Upper lobe of right lung (tissue), 1 donor: ENCODE measurements around the gene SACM1L. TPM values are rescaled to one million over a fixed set of nuclear protein-coding genes. Genes with fewer than 3 reads are reported as not detected.
A peak's percentile ranks its signal among the peaks of the same experiment; 100 is the strongest.

Experiments
- ATAC-seq: fragments of 200-7000 bp; cut with Tn5 transposase; one replicate; pipeline ENCODE4 v1.9.1; 2020; ENCODE audit warnings: mild to moderate bottlenecking, moderate library complexity
- DNase-seq: peaks from one replicate; pipeline ENCODE4 v3.0.0-alpha.2; 2020
- H3K27ac ChIP-seq: fragments of 200-600 bp; one replicate; pipeline ENCODE4 v1.8.0; 2022
- H3K27me3 ChIP-seq: fragments of 200-600 bp; one replicate; pipeline ENCODE4 v1.8.0; 2022; ENCODE audit warnings: mild to moderate bottlenecking
- H3K36me3 ChIP-seq: fragments of 200-600 bp; one replicate; pipeline ENCODE4 v1.8.0; 2022
- H3K4me1 ChIP-seq: fragments of 200-600 bp; one replicate; pipeline ENCODE4 v1.8.0; 2022
- H3K4me3 ChIP-seq: fragments of 200-600 bp; one replicate; pipeline ENCODE4 v1.8.0; 2022; ENCODE audit warnings: mild to moderate bottlenecking
- H3K9me3 ChIP-seq: fragments of 200-600 bp; one replicate; pipeline ENCODE4 v1.8.0; 2022
- CTCF ChIP-seq: fragments of 200-600 bp; IDR thresholded peaks from one replicate; pipeline ENCODE4 v1.8.0; 2022; ENCODE audit warnings: antibody characterized with exemption
- intact Hi-C: fragments of 100-400 bp; cut with DNase I; formaldehyde crosslinking; loops from one replicate; pipeline ENCODE4 v1.11.0; 2022
- total RNA-seq: library from RNA; stranded (reverse); fragmentation: NEBNext Ultra II Directional; extraction: Animal tissue kit (Norgen Biotek cat#: 25700); gene quantifications from one replicate; pipeline ENCODE4 v1.2.1, GENCODE V29; 2021
- donor health status: DM: no; HTN: yes; CAD: no; lungs with severe emphysema.

The SACM1L gene
- total RNA-seq, 1 donor from 2014 or later = 77.1 TPM

GRCh38 chr3:45670436-45670835 is 18.8 kb upstream of the SACM1L start:
- Histone ChIP-seq H3K9me3 (no peaks in the 10 kb centered on the region), H3K27me3 (no peaks in the 10 kb centered on the region), H3K36me3 (peaks cover 79% of the 10 kb centered on the region), H3K27ac (peak overlapping the region; percentile 20), H3K4me1 (peaks cover 43% of the 10 kb centered on the region), H3K4me3 (no peak overlapping the region)
- DNase-seq (no peak), ATAC-seq (no peak)
- intact Hi-C loops = no loop called here
- TF ChIP-seq CTCF = no peak

GRCh38 chr3:45670991-45671390 is 18.2 kb upstream of the SACM1L start:
- Histone ChIP-seq H3K4me1 (peaks cover 41% of the 10 kb centered on the region), H3K4me3 (no peak overlapping the region), H3K9me3 (no peaks in the 10 kb centered on the region), H3K27me3 (no peaks in the 10 kb centered on the region), H3K27ac (peak overlapping the region; percentile 20), H3K36me3 (peaks cover 74% of the 10 kb centered on the region)
- TF ChIP-seq CTCF = no peak
- ATAC-seq = peak; percentile 70
- DNase-seq = no peak
- intact Hi-C loops = no loop called here

- no peak for TF ChIP-seq CTCF
- Histone ChIP-seq H3K4me1 (peaks cover 41% of the 10 kb centered on the region), H3K27me3 (no peaks in the 10 kb centered on the region)
Measured at GRCh38 chr3:45673273-45673672, 15.9 kb upstream of the SACM1L start.

GRCh38 chr3:45676325-45677032 is 12.7 kb upstream of the SACM1L start:
- Histone ChIP-seq H3K4me3 (no peak overlapping the region), H3K27ac (peak overlapping the region; percentile 80), H3K36me3 (peaks cover 61% of the 10 kb centered on the region), H3K4me1 (peaks cover 23% of the 10 kb centered on the region), H3K9me3 (no peaks in the 10 kb centered on the region), H3K27me3 (no peaks in the 10 kb centered on the region)
- ATAC-seq (peak; percentile 32), DNase-seq (no peak)
- intact Hi-C loops = no loop called here
- TF ChIP-seq CTCF = no peak

More at GRCh38 chr3:45673273-45673672, 15.9 kb upstream of the SACM1L start:
- Histone ChIP-seq H3K36me3 (peaks cover 70% of the 10 kb centered on the region), H3K4me3 (no peak overlapping the region), H3K9me3 (no peaks in the 10 kb centered on the region), H3K27ac (no peak overlapping the region)
- DNase-seq = no peak
- intact Hi-C loops = no loop called here
- ATAC-seq = no peak

- Histone ChIP-seq H3K27me3 (no peaks in the 10 kb centered on the region), H3K4me3 (no peak overlapping the region), H3K9me3 (no peaks in the 10 kb centered on the region), H3K27ac (peak overlapping the region; percentile 80), H3K4me1 (peaks cover 21% of the 10 kb centered on the region), H3K36me3 (peaks cover 59% of the 10 kb centered on the region)
- peak; percentile 79 for ATAC-seq
- intact Hi-C loops = no loop called here
- no peak for TF ChIP-seq CTCF
- peak; percentile 70 for DNase-seq
Measured at GRCh38 chr3:45677033-45677446, 12.2 kb upstream of the SACM1L start.
